Gastrocnemius medialis (tissue), 4 donors: Measurements from ENCODE around the gene EXOSC10.

Source experiments
- CTCF ChIP-seq, 5 experiments: fragments of 450-650 bp in 3 of 5; fragments of 200-600 bp in 2 of 5; sonication (generic) in 2 of 5; IDR thresholded peaks in 4 of 5; conservative IDR thresholded peaks in 1 of 5; 1 replicate in 4 of 5; 2 replicates in 1 of 5; pipeline ENCODE4 v1.5.1; 2016 to 2019; ENCODE audit warnings: antibody characterized with exemption in 5 of 5, mild to moderate bottlenecking in 3 of 5, moderate library complexity in 3 of 5
- POLR2A ChIP-seq, 2 donors: fragments of 450-650 bp; IDR thresholded peaks; one replicate each; pipeline ENCODE4 v1.6.1; 2017; ENCODE audit warnings: antibody characterized with exemption in 2 of 2, mild to moderate bottlenecking in 2 of 2, moderate library complexity in 2 of 2

DNA sequence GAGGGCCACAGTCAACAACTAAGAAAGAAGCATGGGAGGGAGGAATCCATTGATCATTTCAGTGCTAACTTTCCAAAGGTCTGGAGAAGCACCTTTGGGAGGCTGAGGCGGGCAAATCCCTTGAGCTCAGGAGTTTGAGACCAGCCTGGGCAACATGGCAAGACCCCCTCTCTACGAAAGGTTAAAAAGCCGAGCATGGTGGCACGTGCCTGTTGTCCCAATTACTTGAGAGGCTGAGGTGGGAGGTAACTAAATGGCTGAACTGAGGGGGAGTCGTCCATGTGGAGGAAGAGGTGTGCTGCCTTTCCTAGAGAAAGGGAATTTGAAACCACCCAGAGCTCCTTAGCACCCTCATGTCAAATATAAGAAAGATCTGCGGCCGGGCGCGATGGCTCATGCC lies 68.8 kb downstream of the EXOSC10 start:
- no peak for TF ChIP-seq POLR2A (IDR thresholded peaks at IDR 0.05)
- no peak for TF ChIP-seq CTCF (IDR thresholded peaks at IDR 0.05 in 4 of 5, conservative IDR thresholded peaks at IDR 0.05 in 1 of 5)
